ENCODE results near the gene ERN1.

The ERN1 gene

DNA sequence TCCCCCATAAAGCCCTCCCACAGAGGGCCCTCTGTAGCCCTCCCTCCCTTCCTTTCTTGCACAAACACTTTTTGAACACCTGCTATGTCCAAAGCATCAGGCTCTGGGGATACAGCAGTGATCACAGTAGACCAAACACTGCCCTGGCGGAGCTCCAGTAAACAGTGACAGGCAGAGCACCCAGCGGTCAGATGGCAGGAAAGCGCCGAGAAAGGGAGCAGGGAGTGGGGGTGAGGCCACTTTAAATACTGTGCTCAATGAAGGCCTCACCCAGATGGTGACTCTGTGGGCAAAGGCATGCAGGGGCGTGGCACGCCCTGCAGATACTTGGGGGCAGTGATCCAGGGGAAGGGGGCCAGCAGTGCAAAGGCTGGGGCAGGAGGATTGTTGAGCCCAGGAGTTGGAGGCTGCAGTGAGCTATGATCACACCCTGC is 124.2 kb downstream of the ERN1 start:
- TF ChIP-seq, protein P1, sequence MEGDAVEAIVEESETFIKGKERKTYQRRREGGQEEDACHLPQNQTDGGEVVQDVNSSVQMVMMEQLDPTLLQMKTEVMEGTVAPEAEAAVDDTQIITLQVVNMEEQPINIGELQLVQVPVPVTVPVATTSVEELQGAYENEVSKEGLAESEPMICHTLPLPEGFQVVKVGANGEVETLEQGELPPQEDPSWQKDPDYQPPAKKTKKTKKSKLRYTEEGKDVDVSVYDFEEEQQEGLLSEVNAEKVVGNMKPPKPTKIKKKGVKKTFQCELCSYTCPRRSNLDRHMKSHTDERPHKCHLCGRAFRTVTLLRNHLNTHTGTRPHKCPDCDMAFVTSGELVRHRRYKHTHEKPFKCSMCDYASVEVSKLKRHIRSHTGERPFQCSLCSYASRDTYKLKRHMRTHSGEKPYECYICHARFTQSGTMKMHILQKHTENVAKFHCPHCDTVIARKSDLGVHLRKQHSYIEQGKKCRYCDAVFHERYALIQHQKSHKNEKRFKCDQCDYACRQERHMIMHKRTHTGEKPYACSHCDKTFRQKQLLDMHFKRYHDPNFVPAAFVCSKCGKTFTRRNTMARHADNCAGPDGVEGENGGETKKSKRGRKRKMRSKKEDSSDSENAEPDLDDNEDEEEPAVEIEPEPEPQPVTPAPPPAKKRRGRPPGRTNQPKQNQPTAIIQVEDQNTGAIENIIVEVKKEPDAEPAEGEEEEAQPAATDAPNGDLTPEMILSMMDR (IDR thresholded peaks at IDR 0.05; ENCODE audit: low read depth, low read length, missing control alignments): no peak
- DNase-seq (ENCODE audit: low read depth): no peak
- no peak overlapping the region for H3K4me3 ChIP-seq (ENCODE audit: low read depth, low read length)

DNA sequence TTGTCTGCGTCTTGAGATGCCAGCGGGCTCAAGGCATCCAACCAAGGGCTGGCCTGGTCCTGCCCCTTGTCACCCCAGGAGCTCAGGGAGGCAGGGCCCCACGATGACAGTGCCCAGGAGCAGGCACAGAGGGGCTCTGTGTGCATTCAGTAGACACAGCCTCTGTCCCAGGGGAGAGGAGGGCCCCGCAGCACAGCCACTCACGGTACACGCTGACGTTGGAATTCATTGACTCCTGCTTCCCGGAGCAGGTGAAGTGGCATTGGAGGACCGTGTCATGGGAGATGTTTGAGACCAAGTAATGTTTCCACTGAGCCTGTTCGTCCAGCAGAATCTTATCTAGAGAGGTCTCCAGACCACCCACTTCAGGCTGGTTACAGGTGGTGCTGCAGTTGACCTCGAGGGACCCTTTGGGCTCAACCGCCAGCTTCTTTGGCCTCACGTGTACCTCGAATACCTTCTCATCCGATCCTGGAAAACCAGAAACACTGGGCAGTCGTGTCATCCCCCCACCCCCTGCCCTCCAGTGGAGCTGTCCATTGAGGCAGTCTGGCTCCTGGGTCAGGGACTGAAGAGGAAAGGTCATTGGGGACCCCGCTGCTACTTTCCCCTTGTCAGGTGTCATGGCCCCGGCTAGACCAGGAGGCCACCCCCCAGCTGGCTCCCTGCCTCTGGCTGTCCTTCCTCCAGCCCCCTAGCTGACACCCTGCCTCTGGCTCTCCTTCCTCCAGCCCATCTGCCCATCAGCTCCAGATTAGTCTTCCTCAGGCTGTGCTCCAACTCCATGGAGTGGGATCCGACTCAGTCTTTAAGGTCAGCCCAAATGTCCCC is 124.8 kb downstream of the ERN1 start:
- H3K4me3 ChIP-seq (ENCODE audit: low read depth, low read length): no peak overlapping the region
- DNase-seq (ENCODE audit: low read depth): no peak
- TF ChIP-seq, protein P1 (IDR thresholded peaks at IDR 0.05; ENCODE audit: low read depth, low read length, missing control alignments): no peak

DNA sequence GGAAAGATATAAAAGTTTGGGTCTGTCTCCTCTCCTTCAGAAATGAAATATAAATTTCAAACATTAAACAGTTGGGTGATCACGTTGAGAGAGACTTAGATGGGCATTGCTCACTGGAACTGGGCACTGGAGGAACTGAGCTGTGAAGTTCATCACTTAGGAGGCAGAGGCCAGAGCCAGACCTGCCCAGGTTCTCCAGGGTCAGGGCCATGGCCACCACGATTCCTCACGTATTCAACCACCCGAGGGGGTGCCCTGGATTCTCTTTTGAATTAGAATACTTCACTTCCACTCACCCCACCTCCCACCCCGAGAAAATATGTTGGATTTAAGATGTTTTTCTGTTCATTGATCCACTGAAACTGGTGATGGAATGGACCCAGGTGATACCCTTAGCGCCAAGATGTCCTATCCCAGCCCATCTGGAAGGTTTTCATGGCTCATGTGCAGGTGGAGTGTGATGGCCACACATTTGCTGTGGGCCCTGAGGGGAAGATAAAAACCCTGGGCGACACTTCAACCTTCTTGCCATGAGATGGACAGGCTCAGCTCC is 125.7 kb downstream of the ERN1 start:
- no peak overlapping the region for H3K4me3 ChIP-seq (ENCODE audit: low read depth, low read length)
- TF ChIP-seq, protein P1 (IDR thresholded peaks at IDR 0.05; ENCODE audit: low read depth, low read length, missing control alignments): no peak
- DNase-seq (ENCODE audit: low read depth): no peak

DNA sequence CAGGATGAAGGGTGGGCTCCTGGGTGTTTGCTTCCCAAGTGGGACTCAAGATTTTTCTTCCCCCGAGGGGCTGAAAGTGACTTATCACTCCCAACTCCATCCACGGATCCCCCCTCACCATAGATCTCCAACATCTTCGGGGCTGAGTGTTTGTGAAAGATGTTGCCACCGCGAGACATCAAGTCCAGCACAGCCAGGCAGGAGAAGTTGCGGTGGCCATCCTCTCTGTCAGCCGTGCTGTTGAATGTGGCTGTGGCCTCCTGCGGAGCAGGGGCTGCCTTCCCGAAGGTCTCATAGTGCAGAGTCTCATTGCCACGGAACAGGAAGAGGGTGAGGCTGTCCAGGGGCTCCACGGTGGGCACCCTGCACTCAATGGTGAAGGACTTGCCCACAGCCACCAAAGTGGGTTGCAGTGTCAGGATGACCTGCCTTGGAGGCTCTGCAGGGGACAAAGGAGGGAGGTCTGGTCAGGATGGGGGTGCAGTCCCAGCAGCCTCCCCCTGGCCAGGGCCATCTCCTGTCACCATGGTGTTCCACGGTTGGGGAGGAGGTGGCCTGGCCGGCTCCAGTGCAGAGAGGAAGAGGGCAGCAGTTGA is 126.3 kb downstream of the ERN1 start:
- no peak for DNase-seq (ENCODE audit: low read depth)
- H3K4me3 ChIP-seq (ENCODE audit: low read depth, low read length): no peak overlapping the region
- TF ChIP-seq, protein P1 (IDR thresholded peaks at IDR 0.05; ENCODE audit: low read depth, low read length, missing control alignments): no peak

DNA sequence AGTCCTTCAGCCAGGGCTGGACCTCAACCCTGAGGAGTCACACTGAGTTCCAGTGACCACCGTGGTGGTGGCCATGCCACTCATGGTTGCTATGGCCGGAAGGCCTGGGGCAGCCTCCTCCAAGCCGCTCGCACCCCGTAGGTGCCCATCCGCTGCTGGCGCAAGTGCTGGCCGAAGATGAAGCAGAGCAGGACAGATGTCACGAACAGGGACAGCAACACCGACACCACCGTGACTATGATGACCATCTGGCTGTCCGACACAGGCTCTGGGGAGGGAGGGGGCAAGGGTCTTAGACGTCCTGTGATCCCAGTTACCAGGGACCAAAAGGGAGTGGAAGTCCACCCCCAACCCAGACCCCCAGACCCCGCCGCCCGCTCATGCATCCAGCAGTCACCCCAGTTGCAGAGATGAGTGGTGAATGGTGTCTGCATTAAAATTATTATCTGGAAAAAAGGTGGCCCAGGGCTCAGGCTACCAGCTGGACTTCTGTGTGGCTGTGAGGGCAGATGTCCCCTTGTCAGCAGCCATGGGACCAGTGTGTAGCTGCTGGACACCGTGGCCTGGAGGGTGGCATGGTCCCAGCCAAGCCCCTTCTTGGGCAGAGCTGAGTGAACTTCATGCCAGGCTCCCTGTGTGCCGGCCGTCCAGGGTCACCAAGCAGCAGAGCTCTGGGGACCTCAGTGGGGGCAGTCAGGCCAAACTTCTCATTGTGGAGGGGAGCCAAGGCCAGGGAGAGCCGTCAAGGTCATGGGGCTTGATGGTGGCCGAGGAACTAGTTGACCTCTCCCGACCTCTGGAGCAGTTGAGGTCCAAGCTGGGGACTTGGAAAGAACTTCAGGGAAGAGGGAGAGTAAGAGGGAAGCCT is 127.1 kb downstream of the ERN1 start:
- TF ChIP-seq, protein P1 (IDR thresholded peaks at IDR 0.05; ENCODE audit: low read depth, low read length, missing control alignments): no peak
- DNase-seq (ENCODE audit: low read depth): no peak
- no peak overlapping the region for H3K4me3 ChIP-seq (ENCODE audit: low read depth, low read length)

DNA sequence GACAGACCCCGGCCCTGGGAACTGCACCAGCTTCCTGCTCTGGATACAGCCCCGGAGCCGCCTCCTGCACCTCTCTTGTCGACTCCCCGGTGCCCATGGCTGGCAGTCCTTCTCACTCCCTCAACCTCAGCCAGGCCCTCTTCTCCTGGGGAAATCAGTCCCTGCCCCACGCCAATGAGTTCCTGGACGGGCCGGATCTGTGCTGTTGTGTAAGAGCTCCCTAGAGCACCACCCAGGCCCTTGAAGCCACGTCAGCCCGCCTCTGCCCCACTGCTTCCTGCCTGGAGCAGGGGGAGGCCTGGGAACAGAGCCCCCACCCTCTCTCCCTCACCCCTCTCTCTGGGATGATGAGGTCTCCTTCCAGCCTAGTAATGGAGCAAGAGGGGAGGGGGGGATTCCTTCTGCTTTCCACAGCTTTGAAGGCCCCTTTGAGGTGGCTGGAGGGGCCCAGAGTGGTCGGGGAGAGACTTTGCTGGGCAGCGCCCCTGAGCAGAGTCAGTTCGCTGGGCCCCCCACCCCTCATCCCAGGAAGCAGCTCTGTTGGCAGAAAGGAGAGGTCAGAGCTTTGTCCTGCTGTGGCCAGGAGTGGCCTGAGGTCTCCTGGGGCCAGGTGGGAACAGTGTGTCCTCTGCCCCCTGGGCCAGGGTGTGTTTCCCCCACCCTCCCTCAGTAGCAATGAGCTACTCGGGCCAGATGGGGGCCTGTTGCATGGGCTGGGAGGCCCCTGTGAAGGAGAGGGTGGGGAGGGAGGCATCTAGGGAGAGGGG is 128.0 kb downstream of the ERN1 start:
- no peak for DNase-seq (ENCODE audit: low read depth)
- TF ChIP-seq, protein P1 (IDR thresholded peaks at IDR 0.05; ENCODE audit: low read depth, low read length, missing control alignments): no peak
- no peak overlapping the region for H3K4me3 ChIP-seq (ENCODE audit: low read depth, low read length)

Measured in GM12864 (cell line).